Non-pigmented ciliary epithelial cell (primary cell): Measurements from ENCODE around the gene ZNF845.
"Not testable (repeated sequence)": the region's sequence is repeated elsewhere in the genome, so short reads cannot be mapped to it uniquely, and the experiment has no call there.

Source experiments
- DNase-seq: peaks from one replicate; pipeline ENCODE4 v3.0.0-alpha.2; 2010; ENCODE audit warnings: low read depth

Gene ZNF845

GRCh38 chr19:53381376-53381775, 47.8 kb downstream of the ZNF845 start:
- DNase-seq: no peak

- DNase-seq: no peak
These were observed 54.6 kb downstream of the ZNF845 start for GRCh38 chr19:53388168-53388567.

GRCh38 chr19:53388904-53389303, 55.4 kb downstream of the ZNF845 start:
- DNase-seq: no peak

GRCh38 chr19:53389571-53389970, 56.0 kb downstream of the ZNF845 start:
- DNase-seq: no peak

GRCh38 chr19:53389978-53390377, 56.4 kb downstream of the ZNF845 start:
- no peak for DNase-seq

- DNase-seq: no peak
These were observed 61.0 kb downstream of the ZNF845 start for GRCh38 chr19:53394522-53394973.

GRCh38 chr19:53394974-53395839, 61.7 kb downstream of the ZNF845 start, which contains the start of gene ZNF765:
Gene ZNF765, plus strand, starts transcription at chr19:53395149. Its CDS starts 2,867 bp downstream, at chr19:53398016.
- peak; percentile 60 for DNase-seq

GRCh38 chr19:53395840-53396524, 62.4 kb downstream of the ZNF845 start:
- DNase-seq: not testable (repeated sequence)

- DNase-seq: no peak
These were observed 62.9 kb downstream of the ZNF845 start for GRCh38 chr19:53396525-53396868.

- not testable (repeated sequence) for DNase-seq
These were observed 64.4 kb downstream of the ZNF845 start for GRCh38 chr19:53397918-53398317.
